SHP77 treated with DMSO at 0.1 percent for 48 hours (cell line): Measurements from ENCODE around the gene GPR158.
A peak's percentile ranks its signal among the peaks of the same experiment; 100 is the strongest.

Source experiments
- DNase-seq: peaks from one replicate; lab custom pipeline; 2025; lab: John Stamatoyannopoulos, UW

The GPR158 gene

GRCh38 chr10:25390733-25391132 is 215.9 kb downstream of the GPR158 start:
- no peak for DNase-seq

- DNase-seq, result no peak
Measured at GRCh38 chr10:25392132-25392531, 217.3 kb downstream of the GPR158 start.

- DNase-seq, result no peak
Measured at GRCh38 chr10:25393621-25394020, 218.8 kb downstream of the GPR158 start.

- DNase-seq, result no peak
Measured at GRCh38 chr10:25398680-25399079, 223.9 kb downstream of the GPR158 start.

GRCh38 chr10:25405871-25406270 is 231.1 kb downstream of the GPR158 start:
- DNase-seq, result no peak

- no peak for DNase-seq
Measured at GRCh38 chr10:25417611-25418010, 242.8 kb downstream of the GPR158 start.

- no peak for DNase-seq
Measured at GRCh38 chr10:25425776-25426175, 251.0 kb downstream of the GPR158 start.

GRCh38 chr10:25436431-25436830 is 261.6 kb downstream of the GPR158 start:
- no peak for DNase-seq

- DNase-seq, result no peak
Measured at GRCh38 chr10:25441270-25441669, 266.5 kb downstream of the GPR158 start.

- no peak for DNase-seq
Measured at GRCh38 chr10:25444266-25444665, 269.5 kb downstream of the GPR158 start.

GRCh38 chr10:25451401-25451800 is 276.6 kb downstream of the GPR158 start:
- no peak for DNase-seq

- no peak for DNase-seq
Measured at GRCh38 chr10:25453619-25454018, 278.8 kb downstream of the GPR158 start.

- no peak for DNase-seq
Measured at GRCh38 chr10:25455980-25456567, 281.3 kb downstream of the GPR158 start.

GRCh38 chr10:25457552-25457951 is 282.8 kb downstream of the GPR158 start:
- no peak for DNase-seq

GRCh38 chr10:25465582-25466372 is 291.0 kb downstream of the GPR158 start:
- DNase-seq, result peak; percentile 38

- DNase-seq, result no peak
Measured at GRCh38 chr10:25467881-25468280, 293.1 kb downstream of the GPR158 start.

- DNase-seq, result no peak
Measured at GRCh38 chr10:25481467-25481866, 306.7 kb downstream of the GPR158 start.

- no peak for DNase-seq
Measured at GRCh38 chr10:25483999-25484398, 309.2 kb downstream of the GPR158 start.

- no peak for DNase-seq
Measured at GRCh38 chr10:25487266-25487665, 312.5 kb downstream of the GPR158 start.

- no peak for DNase-seq
Measured at GRCh38 chr10:25492040-25492439, 317.2 kb downstream of the GPR158 start.

- no peak for DNase-seq
Measured at GRCh38 chr10:25492680-25493079, 317.9 kb downstream of the GPR158 start.

GRCh38 chr10:25493122-25493893 is 318.5 kb downstream of the GPR158 start:
- no peak for DNase-seq

- no peak for DNase-seq
Measured at GRCh38 chr10:25497246-25497645, 322.4 kb downstream of the GPR158 start.
